Osteocyte (in vitro differentiated cells): Measurements from ENCODE around the gene CBARP. TPM values are rescaled to one million over a fixed set of nuclear protein-coding genes. Genes with fewer than 3 reads are reported as not detected.

Experiments
- DNase-seq: peaks from one replicate; pipeline ENCODE4 v3.0.0; 2021; ENCODE audit warnings: mixed read lengths; ENCODE audit not compliant: unreplicated experiment; ENCODE audit errors: extremely low spot score
- H3K27ac Mint-ChIP-seq: one replicate; pipeline ENCODE4 v1.8.0; 2021; ENCODE audit warnings: mild to moderate bottlenecking, mixed read lengths; ENCODE audit not compliant: unreplicated experiment
- H3K27me3 Mint-ChIP-seq: one replicate; pipeline ENCODE4 v1.8.0; 2021; ENCODE audit warnings: mixed read lengths; ENCODE audit not compliant: unreplicated experiment
- H3K36me3 Mint-ChIP-seq: one replicate; pipeline ENCODE4 v1.8.0; 2021; ENCODE audit warnings: mixed read lengths; ENCODE audit not compliant: unreplicated experiment
- H3K4me1 Mint-ChIP-seq: one replicate; pipeline ENCODE4 v1.8.0; 2021; ENCODE audit warnings: mixed read lengths; ENCODE audit not compliant: unreplicated experiment
- H3K4me3 Mint-ChIP-seq: one replicate; pipeline ENCODE4 v1.8.0; 2021; ENCODE audit warnings: mild to moderate bottlenecking, moderate library complexity, mixed read lengths; ENCODE audit not compliant: unreplicated experiment
- H3K9me3 Mint-ChIP-seq: one replicate; pipeline ENCODE4 v1.8.0; 2021; ENCODE audit warnings: mixed read lengths; ENCODE audit not compliant: unreplicated experiment
- total RNA-seq: library from RNA; stranded (reverse); gene quantifications from 2 replicates; pipeline ENCODE4 v1.2.1, GENCODE V29; 2021
- TF ChIP-seq, protein P1 (sequence below): fragments of 200-600 bp; sonication (generic); IDR thresholded peaks from 2 replicates; pipeline ENCODE4 v1.5.0; 2021; ENCODE audit warnings: antibody characterized with exemption, mild to moderate bottlenecking, moderate library complexity

Gene CBARP
- total RNA-seq, 1 donor from 2014 or later: 6.9 TPM

GRCh38 chr19:1214862-1215731 lies 22.7 kb downstream of the CBARP start:
- Mint-ChIP-seq H3K4me3 (no peak overlapping the region), H3K4me1 (peaks cover 42% of the 10 kb centered on the region), H3K9me3 (no peaks in the 10 kb centered on the region), H3K27ac (peak overlapping the region; percentile 91), H3K36me3 (peaks cover 8% of the 10 kb centered on the region), H3K27me3 (no peaks in the 10 kb centered on the region)
- TF ChIP-seq, protein P1, sequence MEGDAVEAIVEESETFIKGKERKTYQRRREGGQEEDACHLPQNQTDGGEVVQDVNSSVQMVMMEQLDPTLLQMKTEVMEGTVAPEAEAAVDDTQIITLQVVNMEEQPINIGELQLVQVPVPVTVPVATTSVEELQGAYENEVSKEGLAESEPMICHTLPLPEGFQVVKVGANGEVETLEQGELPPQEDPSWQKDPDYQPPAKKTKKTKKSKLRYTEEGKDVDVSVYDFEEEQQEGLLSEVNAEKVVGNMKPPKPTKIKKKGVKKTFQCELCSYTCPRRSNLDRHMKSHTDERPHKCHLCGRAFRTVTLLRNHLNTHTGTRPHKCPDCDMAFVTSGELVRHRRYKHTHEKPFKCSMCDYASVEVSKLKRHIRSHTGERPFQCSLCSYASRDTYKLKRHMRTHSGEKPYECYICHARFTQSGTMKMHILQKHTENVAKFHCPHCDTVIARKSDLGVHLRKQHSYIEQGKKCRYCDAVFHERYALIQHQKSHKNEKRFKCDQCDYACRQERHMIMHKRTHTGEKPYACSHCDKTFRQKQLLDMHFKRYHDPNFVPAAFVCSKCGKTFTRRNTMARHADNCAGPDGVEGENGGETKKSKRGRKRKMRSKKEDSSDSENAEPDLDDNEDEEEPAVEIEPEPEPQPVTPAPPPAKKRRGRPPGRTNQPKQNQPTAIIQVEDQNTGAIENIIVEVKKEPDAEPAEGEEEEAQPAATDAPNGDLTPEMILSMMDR: no peak
- no peak for DNase-seq

DNA sequence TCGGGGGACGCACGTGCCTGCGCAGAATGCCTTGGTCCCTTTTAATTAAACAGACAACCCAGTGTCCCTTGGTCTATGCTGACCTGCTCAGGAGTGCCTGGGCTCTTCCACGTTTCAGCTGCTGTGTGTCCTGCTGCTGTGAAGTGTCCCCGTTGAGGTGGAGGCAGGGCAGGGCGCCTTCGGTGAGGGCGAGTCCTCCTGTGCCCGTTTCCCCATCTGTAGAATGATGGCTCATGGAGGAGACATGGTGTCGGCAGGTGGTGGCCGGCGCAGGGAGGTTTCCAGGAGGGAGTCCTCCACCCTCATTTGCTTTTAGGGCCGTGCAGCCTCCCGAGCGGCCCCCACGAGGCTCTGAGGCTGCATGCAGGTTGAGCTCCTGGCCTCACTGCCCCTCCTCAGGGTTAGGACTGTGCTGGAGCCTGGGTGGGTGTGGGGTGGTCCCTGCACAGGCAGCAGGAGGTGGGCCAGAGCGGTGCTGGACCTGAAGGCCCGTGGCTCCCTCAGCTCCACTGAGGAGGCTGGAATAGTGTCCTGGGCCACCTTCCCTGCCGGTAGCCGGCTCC lies 23.4 kb downstream of the CBARP start:
- H3K4me3 Mint-ChIP-seq: no peak overlapping the region
- TF ChIP-seq, protein P1: no peak
- H3K4me1 Mint-ChIP-seq: peaks cover 46% of the 10 kb centered on the region
- no peaks in the 10 kb centered on the region for H3K9me3 Mint-ChIP-seq
- H3K36me3 Mint-ChIP-seq: peaks cover 8% of the 10 kb centered on the region
- H3K27ac Mint-ChIP-seq: peak overlapping the region; percentile 91
- no peaks in the 10 kb centered on the region for H3K27me3 Mint-ChIP-seq
- DNase-seq: no peak

GRCh38 chr19:1213391-1214286 lies 24.2 kb downstream of the CBARP start:
- DNase-seq: no peak
- TF ChIP-seq, protein P1: no peak
- Mint-ChIP-seq H3K27ac (peak overlapping the region; percentile 91), H3K9me3 (no peaks in the 10 kb centered on the region), H3K4me3 (no peak overlapping the region), H3K27me3 (no peaks in the 10 kb centered on the region), H3K36me3 (peaks cover 8% of the 10 kb centered on the region), H3K4me1 (peaks cover 50% of the 10 kb centered on the region)

GRCh38 chr19:1211494-1212234 lies 26.1 kb downstream of the CBARP start:
- TF ChIP-seq, protein P1: no peak
- peak; percentile 80 for DNase-seq
- peaks cover 6% of the 10 kb centered on the region for H3K36me3 Mint-ChIP-seq
- H3K9me3 Mint-ChIP-seq: no peaks in the 10 kb centered on the region
- peak overlapping the region; percentile 41 for H3K27ac Mint-ChIP-seq
- peaks cover 65% of the 10 kb centered on the region for H3K4me1 Mint-ChIP-seq
- no peak overlapping the region for H3K4me3 Mint-ChIP-seq
- no peaks in the 10 kb centered on the region for H3K27me3 Mint-ChIP-seq
